ENCODE results near the gene ETFB. TPM values are rescaled to one million over a fixed set of nuclear protein-coding genes. Genes with fewer than 3 reads are reported as not detected.

Gene ETFB
- total and polyA plus RNA-seq, 10 of the 15 experiments (the other 5 are each of a cell fraction or from before 2014, with no cell fraction given) = 15.1 to 166 (median 87.8) TPM

DNA sequence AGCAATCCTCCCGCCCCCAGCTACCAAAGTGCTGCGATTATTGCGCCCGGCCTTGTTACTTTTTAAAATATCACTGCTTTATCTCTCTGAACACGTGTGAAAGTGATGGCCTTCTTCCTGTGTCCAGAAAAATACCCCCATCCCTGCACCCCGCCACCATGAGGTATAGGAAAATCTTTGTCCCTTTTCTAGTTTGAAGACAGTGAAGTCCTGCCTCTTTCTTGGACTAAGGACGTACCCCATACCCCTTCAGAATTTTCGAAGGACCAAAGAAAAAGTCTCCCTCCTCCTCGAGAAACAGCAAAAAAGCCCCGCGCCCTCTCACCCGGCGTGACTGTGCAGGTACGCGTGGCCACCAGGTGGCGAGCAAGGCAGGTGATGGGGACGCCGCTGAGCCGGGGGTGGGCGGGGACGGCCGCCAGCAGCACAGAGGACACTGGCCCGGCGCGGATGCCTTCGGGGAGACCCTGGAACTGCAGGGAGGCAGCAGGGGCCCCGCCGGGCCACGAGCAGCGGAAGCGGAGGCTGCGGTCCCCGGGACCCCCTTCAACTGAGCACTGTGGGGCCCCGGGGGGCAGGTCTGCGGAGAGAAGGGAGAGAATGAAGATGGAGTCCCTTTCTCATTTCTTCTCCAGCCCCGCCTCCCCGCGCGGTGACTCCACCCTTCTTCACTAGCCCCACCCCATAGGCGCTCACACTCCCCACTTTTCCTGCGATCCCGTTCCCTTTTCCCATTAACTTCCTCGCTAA is 27.4 kb downstream of the ETFB start:
- Histone ChIP-seq H3K79me2 (ENCODE audit: control insufficient read depth, insufficient read depth, low read length) (no peaks in the 10 kb centered on the region), H3K4me3 (peak overlapping the region; percentile 60), H3K9me3 (replicated peaks; ENCODE audit: control insufficient read depth, insufficient read depth, low read length) (no peaks in the 10 kb centered on the region; the same call in 2 of the 3 replicates), H3K4me2 (ENCODE audit: control insufficient read depth, insufficient read depth) (peak overlapping the region; percentile 100), H3K4me1 (ENCODE audit: control insufficient read depth, insufficient read depth, low read length) (peaks cover 5% of the 10 kb centered on the region), H2AFZ (ENCODE audit: control insufficient read depth, low read depth, low read length) (peak overlapping the region; percentile 70), H3K9ac (ENCODE audit: control insufficient read depth, insufficient read depth, low read length) (peak overlapping the region; percentile 18; the same call in 1 of the 2 replicates), H4K20me1 (ENCODE audit: control insufficient read depth, insufficient read depth) (no peaks in the 10 kb centered on the region), H3K27me3 (replicated peaks in 1 of 2; ENCODE audit: control insufficient read depth in 2 of 2, insufficient read depth in 2 of 2, low read length in 1 of 2) (no peaks in the 10 kb centered on the region), H3K27ac (ENCODE audit: control insufficient read depth, insufficient read depth) (peak overlapping the region; percentile 22), H3K36me3 (ENCODE audit: control insufficient read depth in 2 of 2, insufficient read depth in 2 of 2, low read length in 1 of 2) (no peaks in the 10 kb centered on the region)
- DNase-seq (ENCODE audit: low read depth, low spot score) (peak; percentile 24), ATAC-seq (peak; percentile 91), FAIRE-seq (peak; percentile 92)
- ChIA-PET RAD21 (ENCODE audit: unreplicated experiment) (interaction anchor here (0.8 to 3.2 kb wide), 10 partner anchors 20 to 318 kb away, joined by 3 to 32 read pairs (median 7); partner anchors contain the start of gene SIGLEC10), POLR2A (interaction anchor here (0.6 to 2.6 kb wide), 6 partner anchors 27 to 319 kb away, joined by 3 to 13 read pairs (median 8); partner anchors contain the start of genes ETFB and SIGLEC10), CTCF (interaction anchor here (0.7 to 5.1 kb wide), 25 partner anchors 10 to 322 kb away, joined by 3 to 47 read pairs (median 5); partner anchors contain the start of genes ETFB, NKG7 and SIGLEC10), SMC1A (ENCODE audit: uncharacterized antibody, unreplicated experiment) (interaction anchor here (0.7 to 1.9 kb wide), 8 partner anchors 10 to 103 kb away, joined by 3 to 6 read pairs (median 4); partner anchors contain the start of gene SIGLEC10)
- peak; percentile 49; the same call in 1 of the 2 replicates for TF ChIP-seq CREM (IDR thresholded peaks at IDR 0.05; ENCODE audit: low read depth)
- TF ChIP-seq RB1 (IDR thresholded peaks at IDR 0.05; ENCODE audit: borderline replicate concordance) = no peak; the same call in 1 of the 2 replicates
- TF ChIP-seq, protein P1, sequence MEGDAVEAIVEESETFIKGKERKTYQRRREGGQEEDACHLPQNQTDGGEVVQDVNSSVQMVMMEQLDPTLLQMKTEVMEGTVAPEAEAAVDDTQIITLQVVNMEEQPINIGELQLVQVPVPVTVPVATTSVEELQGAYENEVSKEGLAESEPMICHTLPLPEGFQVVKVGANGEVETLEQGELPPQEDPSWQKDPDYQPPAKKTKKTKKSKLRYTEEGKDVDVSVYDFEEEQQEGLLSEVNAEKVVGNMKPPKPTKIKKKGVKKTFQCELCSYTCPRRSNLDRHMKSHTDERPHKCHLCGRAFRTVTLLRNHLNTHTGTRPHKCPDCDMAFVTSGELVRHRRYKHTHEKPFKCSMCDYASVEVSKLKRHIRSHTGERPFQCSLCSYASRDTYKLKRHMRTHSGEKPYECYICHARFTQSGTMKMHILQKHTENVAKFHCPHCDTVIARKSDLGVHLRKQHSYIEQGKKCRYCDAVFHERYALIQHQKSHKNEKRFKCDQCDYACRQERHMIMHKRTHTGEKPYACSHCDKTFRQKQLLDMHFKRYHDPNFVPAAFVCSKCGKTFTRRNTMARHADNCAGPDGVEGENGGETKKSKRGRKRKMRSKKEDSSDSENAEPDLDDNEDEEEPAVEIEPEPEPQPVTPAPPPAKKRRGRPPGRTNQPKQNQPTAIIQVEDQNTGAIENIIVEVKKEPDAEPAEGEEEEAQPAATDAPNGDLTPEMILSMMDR (IDR thresholded peaks at IDR 0.05 in 2 of 3, conservative IDR thresholded peaks at IDR 0.05 in 1 of 3; ENCODE audit: control insufficient read depth in 2 of 3, extremely low read depth in 1 of 3, insufficient read depth in 1 of 3, low read depth in 3 of 3, low read length in 3 of 3) = peak; percentile 83 to 93 (median 88)
- peak; percentile 50; the same call in 1 of the 2 replicates for TF ChIP-seq SMARCA5 (IDR thresholded peaks at IDR 0.05)
- TF ChIP-seq BHLHE40 (IDR thresholded peaks at IDR 0.05; ENCODE audit: borderline replicate concordance in 1 of 2, low read depth in 2 of 2, low read length in 1 of 2) = peak in 1 of 2 experiments; percentile 48; a peak in 2 of 4 replicates
- no peak for TF ChIP-seq SIN3A (IDR thresholded peaks at IDR 0.05; ENCODE audit: low read depth, low read length)
- peak; percentile 86 for TF ChIP-seq SMC3 (IDR thresholded peaks at IDR 0.05; ENCODE audit: borderline replicate concordance, low read length)
- peak; percentile 79; the same call in 1 of the 2 replicates for TF ChIP-seq YY1 (IDR thresholded peaks at IDR 0.05; ENCODE audit: low read depth, low read length)
- no peak for TF ChIP-seq TBL1XR1 (IDR thresholded peaks at IDR 0.05; ENCODE audit: low read depth, low read length)
- TF ChIP-seq POLR2A (IDR thresholded peaks at IDR 0.05; ENCODE audit: low read depth, low read length) = peak; percentile 26; the same call in 1 of the 2 replicates
- TF ChIP-seq EGR1 (IDR thresholded peaks at IDR 0.05; ENCODE audit: borderline replicate concordance in 1 of 2, low read depth in 2 of 2, low read length in 2 of 2) = peak in 1 of 2 experiments; percentile 51; a peak in 1 of 3 replicates
- TF ChIP-seq SP1 (IDR thresholded peaks at IDR 0.05; ENCODE audit: low read depth, low read length) = peak; percentile 46
- peak; percentile 84 for TF ChIP-seq RAD21 (IDR thresholded peaks at IDR 0.05; ENCODE audit: insufficient read depth, low read depth, low read length)
- TF ChIP-seq PAX5 (IDR thresholded peaks at IDR 0.05; ENCODE audit: borderline replicate concordance, low read depth, low read length) = 0 out of 2 replicates have a peak, but pooled peaks have one; percentile 12
- intact Hi-C loops (cut with micrococcal nuclease; ENCODE audit: unreplicated experiment) = loop anchor here (1.0 to 10.0 kb wide), 6 partner anchors 28 to 316 kb away; partner anchors contain the start of gene ETFB
- 0% methylated on average over 36 of the region's 43 CpGs for WGBS (ENCODE audit: insufficient coverage, insufficient replicate concordance, low lambda C conversion rate, missing lambda C conversion rate)
- BruUV-seq (replicated peaks) = no TSS peak
- in situ Hi-C loops (cut with MboI) = loop anchor here (5.0 kb wide), 2 partner anchors 99 to 324 kb away; no protein-coding TSS in a partner anchor
